Fibroblast of lung (primary cell): ENCODE data around the gene YIPF5. TPM values are rescaled to one million over a fixed set of nuclear protein-coding genes. Genes with fewer than 3 reads are reported as not detected.
A peak's percentile ranks its signal among the peaks of the same experiment; 100 is the strongest.

Experiments used
- DNase-seq, 2 donors: peaks; one replicate each; pipeline versions ENCODE4 v3.0.0 to v3.0.0-alpha.2; 2010; ENCODE audit warnings: low read depth in 2 of 2
- H2AFZ ChIP-seq: 2 replicates; pipeline ENCODE4 v1.5.1; 2012; ENCODE audit warnings: low read length, control low read depth, inconsistent platforms
- H3K27ac ChIP-seq: 2 replicates; pipeline ENCODE4 v1.5.1; 2011; ENCODE audit warnings: low read length, control low read depth; ENCODE audit not compliant: insufficient read depth
- H3K27me3 ChIP-seq: 2 replicates; pipeline ENCODE4 v1.5.1; 2011; ENCODE audit warnings: mild to moderate bottlenecking, low read length; ENCODE audit not compliant: control insufficient read depth, insufficient read depth
- H3K36me3 ChIP-seq: 2 replicates; pipeline ENCODE4 v1.5.1; 2011; ENCODE audit warnings: low read length; ENCODE audit not compliant: control insufficient read depth, insufficient read depth
- H3K4me1 ChIP-seq: 2 replicates; pipeline ENCODE4 v1.5.1; 2011; ENCODE audit warnings: low read length; ENCODE audit not compliant: control insufficient read depth, insufficient read depth; ENCODE audit errors: extremely low read depth
- H3K4me2 ChIP-seq: 2 replicates; pipeline ENCODE4 v1.5.1; 2011; ENCODE audit warnings: low read length, control low read depth; ENCODE audit not compliant: insufficient read depth; ENCODE audit errors: extremely low read depth
- H3K4me3 ChIP-seq, 4 experiments: fragments of 200-600 bp in 1 of 4; sonication (generic) in 1 of 4; replicated peaks in 1 of 4; 2 replicates each; pipeline ENCODE4 v1.5.1; 2011 to 2016; ENCODE audit warnings: low read length in 4 of 4, low read depth in 3 of 4, mild to moderate bottlenecking in 3 of 4, control low read depth in 2 of 4, inconsistent platforms in 1 of 4, mixed read lengths in 1 of 4; ENCODE audit not compliant: insufficient read depth in 1 of 4; ENCODE audit errors: control extremely low read depth in 1 of 4
- H3K79me2 ChIP-seq: 2 replicates; pipeline ENCODE4 v1.5.1; 2012; ENCODE audit warnings: mild to moderate bottlenecking, low read length, inconsistent platforms; ENCODE audit not compliant: control insufficient read depth, insufficient read depth
- H3K9ac ChIP-seq: 2 replicates; pipeline ENCODE4 v1.5.1; 2011; ENCODE audit warnings: mild to moderate bottlenecking, low read length, control low read depth; ENCODE audit not compliant: insufficient read depth
- H3K9me3 ChIP-seq: 2 replicates; pipeline ENCODE4 v1.5.1; 2012; ENCODE audit warnings: low read depth, low read length; ENCODE audit not compliant: control insufficient read depth, insufficient read depth
- H4K20me1 ChIP-seq: 2 replicates; pipeline ENCODE4 v1.5.1; 2011; ENCODE audit warnings: low read length; ENCODE audit not compliant: control insufficient read depth, insufficient read depth; ENCODE audit errors: extremely low read depth
- CTCF ChIP-seq, 2 donors: IDR thresholded peaks in 1 of 2; conservative IDR thresholded peaks in 1 of 2; 1 replicate in 1 of 2; 2 replicates in 1 of 2; pipeline ENCODE4 v1.5.1; 2011 to 2012; ENCODE audit warnings: low read length in 2 of 2, control low read depth in 1 of 2, inconsistent platforms in 1 of 2, low read depth in 1 of 2, mild to moderate bottlenecking in 1 of 2
- EZH2 ChIP-seq: IDR thresholded peaks from 2 replicates; pipeline ENCODE4 v1.5.1; 2012; ENCODE audit warnings: low read length, control low read depth, mild to moderate bottlenecking; ENCODE audit errors: missing control alignments
- polyA plus RNA-seq, 2 donors: library from polyadenylated mRNA; depleted of rRNA in 1 of 2; stranded (reverse) in 1 of 2; unstranded in 1 of 2; fragments of >200 nt; gene quantifications; 2 replicates each; pipeline ENCODE4 v1.2.1, GENCODE V29; 2011 to 2012; ENCODE audit warnings: missing spikeins in 1 of 2
- total RNA-seq: library from RNA; depleted of rRNA; stranded (reverse); fragments of >200 nt; gene quantifications from 2 replicates; pipeline ENCODE4 v1.2.1, GENCODE V29; 2014

Gene YIPF5
- total and polyA plus RNA-seq, 2 donors (not counting 1 experiment from before 2014, with no cell fraction given), result 83.2 to 175 TPM

GRCh38 chr5:144169904-144170275 lies 569 bp downstream of the YIPF5 start:
- H3K36me3 ChIP-seq, result peaks cover 5% of the 10 kb centered on the region
- peak overlapping the region; percentile 94 for H3K4me2 ChIP-seq
- DNase-seq, result no peak
- H3K4me3 ChIP-seq, result peak overlapping the region; percentile 93 to 99 (median 96)
- peak overlapping the region; percentile 90 for H2AFZ ChIP-seq
- TF ChIP-seq CTCF (conservative IDR thresholded peaks at IDR 0.05 in 1 of 2, IDR thresholded peaks at IDR 0.05 in 1 of 2; ENCODE audit: low read depth in 1 of 2, low read length in 2 of 2) (no peak), EZH2 (no peak)
- H3K9me3 ChIP-seq, result no peaks in the 10 kb centered on the region
- H3K79me2 ChIP-seq, result peaks cover 48% of the 10 kb centered on the region
- peaks cover 2% of the 10 kb centered on the region for H3K4me1 ChIP-seq
- H3K9ac ChIP-seq, result peak overlapping the region; percentile 92
- H4K20me1 ChIP-seq, result no peaks in the 10 kb centered on the region
- H3K27me3 ChIP-seq, result no peaks in the 10 kb centered on the region
- peak overlapping the region; percentile 97 for H3K27ac ChIP-seq

GRCh38 chr5:144167998-144168397 lies 2.5 kb downstream of the YIPF5 start:
- H3K4me3 ChIP-seq, result peak overlapping the region in 3 of 4 experiments; percentile 93 to 97 (median 96)
- H3K36me3 ChIP-seq, result peaks cover 10% of the 10 kb centered on the region
- peak overlapping the region; percentile 51 for H3K4me2 ChIP-seq
- no peaks in the 10 kb centered on the region for H3K27me3 ChIP-seq
- H4K20me1 ChIP-seq, result no peaks in the 10 kb centered on the region
- peaks cover 48% of the 10 kb centered on the region for H3K79me2 ChIP-seq
- TF ChIP-seq CTCF (conservative IDR thresholded peaks at IDR 0.05 in 1 of 2, IDR thresholded peaks at IDR 0.05 in 1 of 2; ENCODE audit: low read depth in 1 of 2, low read length in 2 of 2) (no peak), EZH2 (no peak)
- DNase-seq, result no peak
- H3K4me1 ChIP-seq, result peaks cover 2% of the 10 kb centered on the region
- H3K9ac ChIP-seq, result no peak overlapping the region
- no peak overlapping the region for H2AFZ ChIP-seq
- no peaks in the 10 kb centered on the region for H3K9me3 ChIP-seq
- H3K27ac ChIP-seq, result no peak overlapping the region

GRCh38 chr5:144166696-144167095 lies 3.8 kb downstream of the YIPF5 start:
- no peak overlapping the region for H2AFZ ChIP-seq
- H3K9ac ChIP-seq, result no peak overlapping the region
- no peaks in the 10 kb centered on the region for H3K9me3 ChIP-seq
- no peaks in the 10 kb centered on the region for H4K20me1 ChIP-seq
- peaks cover 13% of the 10 kb centered on the region for H3K36me3 ChIP-seq
- H3K4me1 ChIP-seq, result peaks cover 2% of the 10 kb centered on the region
- H3K4me2 ChIP-seq, result no peak overlapping the region
- no peak overlapping the region for H3K27ac ChIP-seq
- no peak overlapping the region for H3K4me3 ChIP-seq
- H3K79me2 ChIP-seq, result peaks cover 48% of the 10 kb centered on the region
- no peak for DNase-seq
- no peak for TF ChIP-seq EZH2
- TF ChIP-seq CTCF (conservative IDR thresholded peaks at IDR 0.05 in 1 of 2, IDR thresholded peaks at IDR 0.05 in 1 of 2; ENCODE audit: low read depth in 1 of 2, low read length in 2 of 2), result no peak
- no peaks in the 10 kb centered on the region for H3K27me3 ChIP-seq
